ENCODE measurements around the gene LAMA4.

DNA sequence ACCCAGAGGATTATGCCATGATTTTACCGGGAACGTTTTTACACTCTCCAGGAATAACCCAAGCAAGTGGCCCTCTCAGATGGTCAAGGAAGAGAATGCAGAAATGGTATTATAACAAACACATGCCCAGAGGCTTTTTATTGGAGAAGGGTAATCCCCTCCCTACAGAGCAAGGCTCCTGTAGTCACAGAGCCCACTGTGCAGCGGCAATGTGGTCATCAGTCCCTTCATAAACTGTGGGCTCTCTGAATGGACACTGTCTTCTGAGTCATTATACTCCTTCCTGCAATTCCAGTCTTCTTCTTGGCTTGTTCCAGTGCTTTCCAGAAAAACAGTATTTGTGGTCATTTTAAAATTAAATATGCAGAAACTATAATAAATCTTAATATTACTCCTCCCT lies 74.7 kb downstream of the LAMA4 start:
- TF ChIP-seq, protein P1, sequence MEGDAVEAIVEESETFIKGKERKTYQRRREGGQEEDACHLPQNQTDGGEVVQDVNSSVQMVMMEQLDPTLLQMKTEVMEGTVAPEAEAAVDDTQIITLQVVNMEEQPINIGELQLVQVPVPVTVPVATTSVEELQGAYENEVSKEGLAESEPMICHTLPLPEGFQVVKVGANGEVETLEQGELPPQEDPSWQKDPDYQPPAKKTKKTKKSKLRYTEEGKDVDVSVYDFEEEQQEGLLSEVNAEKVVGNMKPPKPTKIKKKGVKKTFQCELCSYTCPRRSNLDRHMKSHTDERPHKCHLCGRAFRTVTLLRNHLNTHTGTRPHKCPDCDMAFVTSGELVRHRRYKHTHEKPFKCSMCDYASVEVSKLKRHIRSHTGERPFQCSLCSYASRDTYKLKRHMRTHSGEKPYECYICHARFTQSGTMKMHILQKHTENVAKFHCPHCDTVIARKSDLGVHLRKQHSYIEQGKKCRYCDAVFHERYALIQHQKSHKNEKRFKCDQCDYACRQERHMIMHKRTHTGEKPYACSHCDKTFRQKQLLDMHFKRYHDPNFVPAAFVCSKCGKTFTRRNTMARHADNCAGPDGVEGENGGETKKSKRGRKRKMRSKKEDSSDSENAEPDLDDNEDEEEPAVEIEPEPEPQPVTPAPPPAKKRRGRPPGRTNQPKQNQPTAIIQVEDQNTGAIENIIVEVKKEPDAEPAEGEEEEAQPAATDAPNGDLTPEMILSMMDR (IDR thresholded peaks at IDR 0.05): no peak
- TF ChIP-seq EZH2phosphoT487 (IDR thresholded peaks at IDR 0.05) (no peak), EZH2 (IDR thresholded peaks at IDR 0.05) (no peak)

Data from neural progenitor cell (in vitro differentiated cells).